CD14-positive monocyte (primary cell): ENCODE data around the gene FCHO2. TPM values are rescaled to one million over a fixed set of nuclear protein-coding genes. Genes with fewer than 3 reads are reported as not detected.

ENCODE experiments used
- DNase-seq, 3 donors: peaks; one replicate each; pipeline ENCODE4 v3.0.0-alpha.2; 2011 to 2022
- H2AFZ ChIP-seq: 2 replicates; pipeline ENCODE4 v1.6.0; 2012; ENCODE audit warnings: mild to moderate bottlenecking, low read depth, low read length, inconsistent platforms; ENCODE audit not compliant: insufficient read depth, poor library complexity, severe bottlenecking
- H3K27ac ChIP-seq, 2 donors: 1 replicate in 1 of 2; 2 replicates in 1 of 2; pipeline ENCODE4 v1.5.1; 2012 to 2013; ENCODE audit warnings: low read length in 2 of 2, control low read depth in 1 of 2, inconsistent platforms in 1 of 2, low read depth in 1 of 2, mild to moderate bottlenecking in 1 of 2
- H3K27me3 ChIP-seq, 2 donors: one replicate each; pipeline versions ENCODE4 v1.6.0 to v1.6.1; 2011 to 2013; ENCODE audit warnings: low read length in 2 of 2; ENCODE audit not compliant: control insufficient read depth in 2 of 2, insufficient read depth in 2 of 2
- H3K36me3 ChIP-seq, 2 donors: replicated peaks in 1 of 2; 1 replicate in 1 of 2; 2 replicates in 1 of 2; pipeline versions ENCODE4 v1.5.1 to v1.6.1; 2012 to 2013; ENCODE audit warnings: low read length in 2 of 2, control low read depth in 1 of 2, inconsistent platforms in 1 of 2, mild to moderate bottlenecking in 1 of 2; ENCODE audit not compliant: insufficient read depth in 2 of 2, control insufficient read depth in 1 of 2
- H3K4me1 ChIP-seq, 2 donors: 1 replicate in 1 of 2; 2 replicates in 1 of 2; pipeline versions ENCODE4 v1.5.1 to v1.6.1; 2012 to 2013; ENCODE audit warnings: low read length in 2 of 2, control low read depth in 1 of 2, inconsistent platforms in 1 of 2, mild to moderate bottlenecking in 1 of 2, moderate library complexity in 1 of 2; ENCODE audit not compliant: insufficient read depth in 2 of 2, control insufficient read depth in 1 of 2
- H3K4me2 ChIP-seq: replicated peaks from 2 replicates; pipeline ENCODE3; 2012; ENCODE audit warnings: low read length, moderate library complexity, mild to moderate bottlenecking; ENCODE audit not compliant: poor library complexity, severe bottlenecking; ENCODE audit errors: extremely low read depth
- H3K4me3 ChIP-seq, 3 experiments: fragments of 200-600 bp in 1 of 3; sonication (generic) in 1 of 3; replicated peaks in 1 of 3; 1 replicate in 2 of 3; 2 replicates in 1 of 3; pipeline ENCODE4 v1.5.1; 2011 to 2013; ENCODE audit warnings: low read length in 3 of 3, mild to moderate bottlenecking in 3 of 3, control low read depth in 2 of 3, low read depth in 2 of 3, inconsistent platforms in 1 of 3, moderate library complexity in 1 of 3
- H3K79me2 ChIP-seq: 2 replicates; pipeline ENCODE4 v1.6.0; 2012; ENCODE audit warnings: mild to moderate bottlenecking, control low read depth, inconsistent platforms, low read length, moderate library complexity; ENCODE audit not compliant: insufficient read depth
- H3K9ac ChIP-seq: 2 replicates; pipeline ENCODE4 v1.6.0; 2017; ENCODE audit warnings: low read length, mild to moderate bottlenecking; ENCODE audit not compliant: insufficient read depth, poor library complexity, severe bottlenecking
- H3K9me3 ChIP-seq, 2 donors: replicated peaks in 1 of 2; 1 replicate in 1 of 2; 2 replicates in 1 of 2; pipeline versions ENCODE4 v1.5.1 to v1.6.1; 2012 to 2013; ENCODE audit warnings: low read length in 2 of 2, control low read depth in 1 of 2; ENCODE audit not compliant: control insufficient read depth in 1 of 2, insufficient read depth in 1 of 2
- H4K20me1 ChIP-seq: 2 replicates; pipeline ENCODE4 v1.6.0; 2012; ENCODE audit warnings: mild to moderate bottlenecking, low read length, control low read depth, moderate library complexity; ENCODE audit not compliant: insufficient read depth
- H3K27ac Mint-ChIP-seq, 7 donors: one replicate each; pipeline ENCODE4 v1.8.0; 2020; ENCODE audit warnings: mild to moderate bottlenecking in 7 of 7, mixed read lengths in 7 of 7, moderate library complexity in 6 of 7, inconsistent platforms in 2 of 7
- H3K27me3 Mint-ChIP-seq, 3 donors: one replicate each; pipeline ENCODE4 v1.8.0; 2021 to 2022; ENCODE audit warnings: low read depth in 3 of 3, mild to moderate bottlenecking in 3 of 3, mixed read lengths in 3 of 3, moderate library complexity in 3 of 3, inconsistent platforms in 1 of 3
- H3K36me3 Mint-ChIP-seq, 2 donors: one replicate each; pipeline ENCODE4 v1.8.0; 2020; ENCODE audit warnings: mixed read lengths in 2 of 2, inconsistent platforms in 1 of 2, mild to moderate bottlenecking in 1 of 2
- H3K4me1 Mint-ChIP-seq: one replicate; pipeline ENCODE4 v1.8.0; 2020; ENCODE audit warnings: mild to moderate bottlenecking, mixed read lengths
- H3K4me3 Mint-ChIP-seq, 2 donors: one replicate each; pipeline ENCODE4 v1.8.0; 2020; ENCODE audit warnings: mild to moderate bottlenecking in 2 of 2, mixed read lengths in 2 of 2, moderate library complexity in 1 of 2
- H3K9me3 Mint-ChIP-seq, 7 donors: one replicate each; pipeline ENCODE4 v1.8.0; 2020 to 2022; ENCODE audit warnings: mixed read lengths in 7 of 7, mild to moderate bottlenecking in 6 of 7, moderate library complexity in 6 of 7, inconsistent platforms in 2 of 7
- CTCF ChIP-seq: fragments of 200-600 bp; IDR thresholded peaks from one replicate; pipeline ENCODE4 v1.8.0; 2022; ENCODE audit warnings: antibody characterized with exemption, mild to moderate bottlenecking
- WGBS: methylation state at CpG from one replicate; pipeline ENCODE4 v1.1.5; 2013; ENCODE audit warnings: missing lambda C conversion rate; ENCODE audit not compliant: insufficient coverage; 5-methylcytosine and 5-hydroxymethylcytosine counted together
- intact Hi-C, 2 donors: fragments of 100-400 bp; cut with micrococcal nuclease; formaldehyde crosslinking; loops; one replicate each; pipeline versions ENCODE4 v1.15.0 to v1.15.1; 2023
- polyA plus RNA-seq, 3 donors: library from polyadenylated mRNA; depleted of rRNA in 1 of 3; unstranded in 2 of 3; stranded (reverse) in 1 of 3; fragments of 300-500 nt in 2 of 3; fragments of >200 nt in 1 of 3; fragmentation: Illumina TruSeq in 2 of 3; gene quantifications; 1 replicate in 2 of 3; 2 replicates in 1 of 3; pipeline ENCODE4 v1.2.3, GENCODE V29; 2012 to 2021

The FCHO2 gene
- polyA plus RNA-seq, 3 donors: 8.3 to 10.1 (median 9.9) TPM

- peaks cover 0 to 6% (median 0%) of the 10 kb centered on the region in 7 donors for H3K9me3 Mint-ChIP-seq
- no peak overlapping the region for H3K4me3 ChIP-seq
- H2AFZ ChIP-seq: no peak overlapping the region
- intact Hi-C loops: no loop called here
- no peak overlapping the region for H3K27ac ChIP-seq
- H3K36me3 Mint-ChIP-seq: peaks cover 4 to 12% of the 10 kb centered on the region in 2 donors
- H3K27me3 Mint-ChIP-seq: no peaks in the 10 kb centered on the region
- H3K4me2 ChIP-seq: no peak overlapping the region
- H3K4me3 Mint-ChIP-seq: no peak overlapping the region
- no peaks in the 10 kb centered on the region for H3K9me3 ChIP-seq
- DNase-seq: no peak
- H3K36me3 ChIP-seq: peaks cover 0 to 6% of the 10 kb centered on the region in 2 donors
- no peaks in the 10 kb centered on the region for H3K79me2 ChIP-seq
- H4K20me1 ChIP-seq: no peaks in the 10 kb centered on the region
- H3K4me1 Mint-ChIP-seq: no peaks in the 10 kb centered on the region
- no peak for TF ChIP-seq CTCF
- H3K27ac Mint-ChIP-seq: no peak overlapping the region
- no peaks in the 10 kb centered on the region for H3K27me3 ChIP-seq
- H3K9ac ChIP-seq: no peak overlapping the region
- H3K4me1 ChIP-seq: no peaks in the 10 kb centered on the region
- 100% methylated on average over 2 of the region's 4 CpGs for WGBS
Measured at GRCh38 chr5:72999916-73000315, 44.1 kb downstream of the FCHO2 start.

- no peak overlapping the region for H2AFZ ChIP-seq
- H3K27me3 ChIP-seq: no peaks in the 10 kb centered on the region
- peaks cover 0 to 10% of the 10 kb centered on the region in 2 donors for H3K36me3 ChIP-seq
- H3K27ac ChIP-seq: no peak overlapping the region
- DNase-seq: no peak
- Mint-ChIP-seq H3K36me3 (peaks cover 4 to 16% of the 10 kb centered on the region in 2 donors), H3K4me1 (no peaks in the 10 kb centered on the region), H3K27ac (no peak overlapping the region), H3K4me3 (no peak overlapping the region), H3K9me3 (no peaks in the 10 kb centered on the region), H3K27me3 (no peaks in the 10 kb centered on the region)
- H4K20me1 ChIP-seq: peaks cover 4% of the 10 kb centered on the region
- H3K4me3 ChIP-seq: no peak overlapping the region
- intact Hi-C loops: no loop called here
- no peak overlapping the region for H3K9ac ChIP-seq
- no peak overlapping the region for H3K4me2 ChIP-seq
- no peak for TF ChIP-seq CTCF
- no peaks in the 10 kb centered on the region for H3K4me1 ChIP-seq
- no peaks in the 10 kb centered on the region for H3K9me3 ChIP-seq
- no CpG with 5 or more reads among the region's 3 CpGs for WGBS
- H3K79me2 ChIP-seq: no peaks in the 10 kb centered on the region
Measured at GRCh38 chr5:73005886-73006285, 50.0 kb downstream of the FCHO2 start.
